ENCODE measurements around the gene CRYL1. TPM values are rescaled to one million over a fixed set of nuclear protein-coding genes. Genes with fewer than 3 reads are reported as not detected.

The CRYL1 gene
- total RNA-seq, 1 experiment from 2014 or later: 3.7 TPM

- H4K5ac ChIP-seq (ENCODE audit: insufficient read length, low read depth, low read length): no peak overlapping the region
- H2BK5ac ChIP-seq (ENCODE audit: insufficient read length, low read length): no peak overlapping the region
- no peaks in the 10 kb centered on the region for H3K36me3 Mint-ChIP-seq (ENCODE audit: insufficient read depth in 1 of 3, low read depth in 3 of 3)
- no peaks in the 10 kb centered on the region for H4K20me1 ChIP-seq (ENCODE audit: control insufficient read depth, insufficient read depth, insufficient read length)
- H2AFZ ChIP-seq (ENCODE audit: low read length): no peak overlapping the region
- no peak for TF ChIP-seq CTCF (conservative IDR thresholded peaks at IDR 0.05)
- no peak overlapping the region for H3K23ac ChIP-seq (ENCODE audit: insufficient read length, low read depth, low read length)
- H4K8ac ChIP-seq (replicated peaks; ENCODE audit: insufficient read length, low read depth, low read length): no peak overlapping the region
- no peaks in the 10 kb centered on the region for H3K9me3 Mint-ChIP-seq
- H3K27me3 Mint-ChIP-seq (ENCODE audit: low read depth): peaks cover 3% of the 10 kb centered on the region; the same call in 1 of the 2 replicates
- H4K91ac ChIP-seq (ENCODE audit: insufficient read length, low read depth, low read length): no peak overlapping the region
- H3K4me3 Mint-ChIP-seq: no peak overlapping the region
- no peak overlapping the region for H3K56ac ChIP-seq (ENCODE audit: insufficient read length, low read depth, low read length)
- no peak overlapping the region for H3K27ac Mint-ChIP-seq
- no peak overlapping the region for H3K4ac ChIP-seq (ENCODE audit: low read depth, low read length)
- H3K27ac ChIP-seq (ENCODE audit: insufficient read length, low read depth, low read length): no peak overlapping the region
- no peak overlapping the region for H3T11ph ChIP-seq (ENCODE audit: low read length)
- no peak overlapping the region for H2AK5ac ChIP-seq (ENCODE audit: insufficient read length, low read length)
- no peak overlapping the region for H2BK120ac ChIP-seq (ENCODE audit: low read depth, low read length, poor library complexity, severe bottlenecking)
- H2BK15ac ChIP-seq (ENCODE audit: low read depth, low read length): no peak overlapping the region
- H2BK20ac ChIP-seq (ENCODE audit: low read depth, low read length, poor library complexity, severe bottlenecking): no peak overlapping the region
- no peak overlapping the region for H2BK12ac ChIP-seq (ENCODE audit: insufficient read length, low read depth, low read length)
- no CpG with 5 or more reads among the region's 6 CpGs for WGBS (ENCODE audit: extremely low coverage, insufficient read length, low lambda C conversion rate)
- H3K9ac ChIP-seq (ENCODE audit: extremely low read depth, insufficient read length, low read length): no peak overlapping the region
- no peak overlapping the region for H3K4me2 ChIP-seq (ENCODE audit: insufficient read depth, insufficient read length, low read length)
- no peak overlapping the region for H3K18ac ChIP-seq (ENCODE audit: insufficient read length, low read depth, low read length)
- H3K4me1 Mint-ChIP-seq: peaks cover 2 to 6% of the 10 kb centered on the region in 2 experiments; a peak in 1 of 4 replicates
- no peaks in the 10 kb centered on the region for H3K79me1 ChIP-seq (ENCODE audit: insufficient read depth, low read depth, low read length, poor library complexity, severe bottlenecking)
- DNase-seq: no peak
- no peaks in the 10 kb centered on the region for H3K4me1 ChIP-seq (ENCODE audit: insufficient read depth, low read length)
- no peaks in the 10 kb centered on the region for H3K9me3 ChIP-seq (ENCODE audit: control insufficient read depth, low read depth, low read length)
- H3K79me2 ChIP-seq (ENCODE audit: insufficient read depth, low read length): no peaks in the 10 kb centered on the region
- no peaks in the 10 kb centered on the region for H3K27me3 ChIP-seq (ENCODE audit: insufficient read depth, low read length)
- no peak overlapping the region for H3K14ac ChIP-seq (ENCODE audit: insufficient read depth, low read length)
- H3K23me2 ChIP-seq (ENCODE audit: insufficient read length, low read depth, low read length, poor library complexity, severe bottlenecking): no peaks in the 10 kb centered on the region
Observed at GRCh38 chr13:20378721-20379120, 146.9 kb downstream of the CRYL1 start.
